Left forelimb (tissue), 1 donor: ENCODE data around the gene RBMS1.

Experiments used
- DNase-seq: peaks from one replicate; pipeline ENCODE4 v3.0.0-alpha.2; 2018; ENCODE audit warnings: low spot score

RBMS1 gene

GRCh38 chr2:160332318-160332717 is 161.3 kb downstream of the RBMS1 start:
- no peak for DNase-seq

- no peak for DNase-seq
Observed at GRCh38 chr2:160331258-160332025, 162.2 kb downstream of the RBMS1 start.

- no peak for DNase-seq
Observed at GRCh38 chr2:160328811-160329527, 164.6 kb downstream of the RBMS1 start.

- no peak for DNase-seq
Observed at GRCh38 chr2:160326786-160327185, 166.8 kb downstream of the RBMS1 start.

GRCh38 chr2:160325418-160325817 is 168.2 kb downstream of the RBMS1 start:
- DNase-seq = no peak

- DNase-seq = no peak
Observed at GRCh38 chr2:160324917-160325316, 168.7 kb downstream of the RBMS1 start.

GRCh38 chr2:160324161-160324800 is 169.3 kb downstream of the RBMS1 start:
- no peak for DNase-seq

- no peak for DNase-seq
Observed at GRCh38 chr2:160322320-160322719, 171.3 kb downstream of the RBMS1 start.

GRCh38 chr2:160321006-160321405 is 172.6 kb downstream of the RBMS1 start:
- DNase-seq = no peak

GRCh38 chr2:160319700-160320099 is 173.9 kb downstream of the RBMS1 start:
- no peak for DNase-seq

GRCh38 chr2:160318218-160318617 is 175.4 kb downstream of the RBMS1 start:
- DNase-seq = no peak

GRCh38 chr2:160317181-160318099 is 176.2 kb downstream of the RBMS1 start:
- no peak for DNase-seq

GRCh38 chr2:160315337-160315736 is 178.3 kb downstream of the RBMS1 start:
- DNase-seq = no peak

GRCh38 chr2:160310118-160310828 is 183.3 kb downstream of the RBMS1 start:
- no peak for DNase-seq

GRCh38 chr2:160309585-160309984 is 184.0 kb downstream of the RBMS1 start:
- DNase-seq = no peak

- DNase-seq = no peak
Observed at GRCh38 chr2:160308915-160309314, 184.7 kb downstream of the RBMS1 start.

GRCh38 chr2:160308476-160308875 is 185.1 kb downstream of the RBMS1 start:
- DNase-seq = no peak

GRCh38 chr2:160306985-160307384 is 186.6 kb downstream of the RBMS1 start:
- no peak for DNase-seq

- no peak for DNase-seq
Observed at GRCh38 chr2:160305081-160305750, 188.4 kb downstream of the RBMS1 start.

GRCh38 chr2:160303527-160303926 is 190.1 kb downstream of the RBMS1 start:
- DNase-seq = no peak

GRCh38 chr2:160303076-160303475 is 190.5 kb downstream of the RBMS1 start:
- no peak for DNase-seq
